ENCODE results near the gene SND1.

DNA sequence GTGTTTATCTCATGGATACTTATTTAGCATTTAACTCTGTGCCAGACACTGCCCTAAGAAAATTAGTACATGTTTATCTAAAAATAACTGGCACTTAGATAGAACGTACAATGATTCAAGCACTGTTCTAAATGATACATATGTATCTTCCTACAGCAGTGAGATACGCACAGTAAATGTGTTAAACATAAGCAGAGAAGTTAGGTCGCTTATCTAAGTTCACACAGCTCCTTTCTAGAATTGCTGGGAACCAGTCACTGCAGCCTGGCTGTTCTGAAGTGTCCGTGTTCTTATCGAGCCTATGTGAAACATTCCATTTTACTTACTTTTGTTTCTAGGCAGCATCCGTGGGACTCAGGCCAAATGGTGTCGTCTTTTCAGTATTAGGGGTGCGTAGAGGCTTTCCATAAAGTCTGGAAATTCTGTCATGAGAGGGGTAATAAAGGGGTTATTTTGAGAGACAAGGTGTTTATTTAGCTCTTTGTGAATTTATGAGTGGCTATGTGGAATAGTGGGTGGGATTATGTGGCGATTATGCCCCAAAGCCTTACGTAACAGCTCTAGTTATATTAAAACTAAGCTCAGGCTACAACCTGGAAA, 186.9 kb downstream of the SND1 start:
- TF ChIP-seq EZH2phosphoT487 (conservative IDR thresholded peaks at IDR 0.05; ENCODE audit: low read length) = no peak
- TF ChIP-seq, protein P1, sequence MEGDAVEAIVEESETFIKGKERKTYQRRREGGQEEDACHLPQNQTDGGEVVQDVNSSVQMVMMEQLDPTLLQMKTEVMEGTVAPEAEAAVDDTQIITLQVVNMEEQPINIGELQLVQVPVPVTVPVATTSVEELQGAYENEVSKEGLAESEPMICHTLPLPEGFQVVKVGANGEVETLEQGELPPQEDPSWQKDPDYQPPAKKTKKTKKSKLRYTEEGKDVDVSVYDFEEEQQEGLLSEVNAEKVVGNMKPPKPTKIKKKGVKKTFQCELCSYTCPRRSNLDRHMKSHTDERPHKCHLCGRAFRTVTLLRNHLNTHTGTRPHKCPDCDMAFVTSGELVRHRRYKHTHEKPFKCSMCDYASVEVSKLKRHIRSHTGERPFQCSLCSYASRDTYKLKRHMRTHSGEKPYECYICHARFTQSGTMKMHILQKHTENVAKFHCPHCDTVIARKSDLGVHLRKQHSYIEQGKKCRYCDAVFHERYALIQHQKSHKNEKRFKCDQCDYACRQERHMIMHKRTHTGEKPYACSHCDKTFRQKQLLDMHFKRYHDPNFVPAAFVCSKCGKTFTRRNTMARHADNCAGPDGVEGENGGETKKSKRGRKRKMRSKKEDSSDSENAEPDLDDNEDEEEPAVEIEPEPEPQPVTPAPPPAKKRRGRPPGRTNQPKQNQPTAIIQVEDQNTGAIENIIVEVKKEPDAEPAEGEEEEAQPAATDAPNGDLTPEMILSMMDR (IDR thresholded peaks at IDR 0.05; ENCODE audit: insufficient read depth, low read length, poor library complexity, severe bottlenecking) = no peak

All from SU-DHL-6 (cell line).